ENCODE data around the gene AKAP7.

DNA sequence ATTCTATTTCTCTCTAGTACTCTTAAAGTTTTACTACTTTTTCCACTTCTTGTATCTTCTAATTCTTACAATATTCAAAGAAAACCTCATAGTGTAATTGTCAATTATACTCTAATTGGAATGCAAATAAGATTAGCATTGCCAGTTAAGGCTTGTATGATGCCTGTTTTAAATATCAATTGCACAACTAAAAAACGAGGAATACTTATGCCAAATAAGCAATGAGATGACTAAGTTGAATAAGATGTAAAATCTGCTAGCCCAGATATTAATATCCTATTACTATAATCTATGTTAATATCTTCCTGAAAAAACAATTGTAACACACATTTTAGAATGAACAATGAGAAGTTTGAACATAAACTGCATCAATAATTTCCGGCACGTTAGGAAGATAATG, 13.3 kb upstream of the AKAP7 start:
- TF ChIP-seq, protein P1, sequence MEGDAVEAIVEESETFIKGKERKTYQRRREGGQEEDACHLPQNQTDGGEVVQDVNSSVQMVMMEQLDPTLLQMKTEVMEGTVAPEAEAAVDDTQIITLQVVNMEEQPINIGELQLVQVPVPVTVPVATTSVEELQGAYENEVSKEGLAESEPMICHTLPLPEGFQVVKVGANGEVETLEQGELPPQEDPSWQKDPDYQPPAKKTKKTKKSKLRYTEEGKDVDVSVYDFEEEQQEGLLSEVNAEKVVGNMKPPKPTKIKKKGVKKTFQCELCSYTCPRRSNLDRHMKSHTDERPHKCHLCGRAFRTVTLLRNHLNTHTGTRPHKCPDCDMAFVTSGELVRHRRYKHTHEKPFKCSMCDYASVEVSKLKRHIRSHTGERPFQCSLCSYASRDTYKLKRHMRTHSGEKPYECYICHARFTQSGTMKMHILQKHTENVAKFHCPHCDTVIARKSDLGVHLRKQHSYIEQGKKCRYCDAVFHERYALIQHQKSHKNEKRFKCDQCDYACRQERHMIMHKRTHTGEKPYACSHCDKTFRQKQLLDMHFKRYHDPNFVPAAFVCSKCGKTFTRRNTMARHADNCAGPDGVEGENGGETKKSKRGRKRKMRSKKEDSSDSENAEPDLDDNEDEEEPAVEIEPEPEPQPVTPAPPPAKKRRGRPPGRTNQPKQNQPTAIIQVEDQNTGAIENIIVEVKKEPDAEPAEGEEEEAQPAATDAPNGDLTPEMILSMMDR (IDR thresholded peaks at IDR 0.05), result no peak
- TF ChIP-seq POLR2A (IDR thresholded peaks at IDR 0.05), result no peak
- TF ChIP-seq EP300 (IDR thresholded peaks at IDR 0.05), result no peak
- TF ChIP-seq POLR2AphosphoS5 (IDR thresholded peaks at IDR 0.05), result no peak

Data from gastroesophageal sphincter (tissue), 3 donors.